PC-3 (cell line): ENCODE data around the gene MED12L. TPM values are rescaled to one million over a fixed set of nuclear protein-coding genes. Genes with fewer than 3 reads are reported as not detected.
A peak's percentile ranks its signal among the peaks of the same experiment; 100 is the strongest.

ENCODE experiments used
- ATAC-seq: fragments of 200-7000 bp; cut with Tn5 transposase; 2 replicates; pipeline ENCODE4 v1.9.1; 2020; ENCODE audit warnings: mild to moderate bottlenecking, moderate library complexity
- BruUV-seq: library from RNA; stranded (reverse); fragments of 400-500 nt; replicated peaks from 2 replicates; lab custom pipeline; 2021; lab: Mats Ljungman, UMichigan
- CTCF ChIA-PET: fragments of 300-600 bp; sonication (Branson Sonifier 250); formaldehyde crosslinking; loops from one replicate; lab custom pipeline; 2022; ENCODE audit warnings: antibody characterized with exemption; lab: Charles Lee
- POLR2A ChIA-PET: fragments of 300-600 bp; sonication (Branson Sonifier 250); formaldehyde crosslinking; loops from one replicate; lab custom pipeline; 2022; ENCODE audit warnings: antibody characterized with exemption; ENCODE audit not compliant: unreplicated experiment; lab: Charles Lee
- DNase-seq: peaks from one replicate; pipeline ENCODE4 v3.0.0-alpha.2; 2015
- H2AFZ ChIP-seq: fragments of 300-600 bp; sonication (generic); 2 replicates; pipeline ENCODE4 v1.6.0; 2016; ENCODE audit warnings: antibody characterized with exemption, low read length
- H3F3A ChIP-seq: fragments of 300-600 bp; sonication (generic); one replicate; pipeline ENCODE4 v1.6.0; 2017; ENCODE audit warnings: antibody characterized with exemption, low read length, control low read depth, mild to moderate bottlenecking; ENCODE audit not compliant: unreplicated experiment
- H3K27ac ChIP-seq: fragments of 300-600 bp; sonication (generic); 2 replicates; pipeline ENCODE4 v1.5.1; 2016; ENCODE audit warnings: mild to moderate bottlenecking, low read length
- H3K27me3 ChIP-seq: fragments of 300-600 bp; sonication (generic); 2 replicates; pipeline ENCODE4 v1.6.1; 2016; ENCODE audit warnings: low read length, mixed read lengths
- H3K36me3 ChIP-seq: fragments of 300-600 bp; sonication (generic); 2 replicates; pipeline ENCODE4 v1.6.1; 2016; ENCODE audit warnings: low read depth, mixed run types, low read length, mixed read lengths
- H3K4me1 ChIP-seq: fragments of 300-600 bp; sonication (generic); 2 replicates; pipeline ENCODE4 v1.5.1; 2016; ENCODE audit warnings: low read length; ENCODE audit not compliant: insufficient read depth
- H3K4me2 ChIP-seq: fragments of 300-600 bp; sonication (generic); 2 replicates; pipeline ENCODE4 v1.6.0; 2016; ENCODE audit warnings: low read length
- H3K4me3 ChIP-seq: fragments of 300-600 bp; sonication (generic); 2 replicates; pipeline ENCODE4 v1.5.1; 2016; ENCODE audit warnings: mild to moderate bottlenecking, low read length, mixed read lengths
- H3K79me2 ChIP-seq: fragments of 300-600 bp; sonication (generic); 2 replicates; pipeline ENCODE4 v1.6.1; 2017; ENCODE audit warnings: low read length, mixed read lengths
- H3K9ac ChIP-seq: fragments of 300-600 bp; sonication (generic); 2 replicates; pipeline ENCODE4 v1.6.0; 2016; ENCODE audit warnings: mild to moderate bottlenecking, low read length
- H3K9me2 ChIP-seq: fragments of 300-600 bp; sonication (generic); replicated peaks from 2 replicates; pipeline ENCODE4 v1.6.1; 2016; ENCODE audit warnings: mixed run types, low read length, mixed read lengths
- H3K9me3 ChIP-seq: fragments of 300-600 bp; sonication (generic); 2 replicates; pipeline ENCODE4 v1.6.1; 2016; ENCODE audit warnings: low read length, mixed read lengths
- H4K20me1 ChIP-seq: fragments of 300-600 bp; sonication (generic); 2 replicates; pipeline ENCODE4 v1.6.1; 2016; ENCODE audit warnings: low read length, mixed read lengths
- EZH2 ChIP-seq: fragments of 300-600 bp; sonication (generic); IDR thresholded peaks from one replicate; pipeline ENCODE4 v1.6.1; 2017; ENCODE audit warnings: antibody characterized with exemption, mild to moderate bottlenecking, low read length; ENCODE audit not compliant: unreplicated experiment
- EZH2phosphoT487 ChIP-seq: fragments of 300-600 bp; sonication (generic); IDR thresholded peaks from 2 replicates; pipeline ENCODE4 v1.6.1; 2018; ENCODE audit warnings: mild to moderate bottlenecking, antibody characterized with exemption, low read length, borderline replicate concordance
- intact Hi-C: fragments of 100-400 bp; cut with micrococcal nuclease; formaldehyde crosslinking; loops from 2 replicates; pipeline ENCODE4 v1.9.0; 2023
- total RNA-seq: library from RNA; depleted of rRNA; stranded (reverse); fragments of >200 nt; gene quantifications from 2 replicates; pipeline ENCODE4 v1.2.3, GENCODE V29; 2014
- TF ChIP-seq, protein P1 (sequence below): fragments of 300-600 bp; sonication (generic); conservative IDR thresholded peaks from 2 replicates; pipeline ENCODE4 v1.5.1; 2017; ENCODE audit warnings: antibody characterized with exemption, low read depth, mild to moderate bottlenecking, low read length

MED12L gene
- total RNA-seq, 1 experiment from 2014 or later = 0.55 TPM

DNA sequence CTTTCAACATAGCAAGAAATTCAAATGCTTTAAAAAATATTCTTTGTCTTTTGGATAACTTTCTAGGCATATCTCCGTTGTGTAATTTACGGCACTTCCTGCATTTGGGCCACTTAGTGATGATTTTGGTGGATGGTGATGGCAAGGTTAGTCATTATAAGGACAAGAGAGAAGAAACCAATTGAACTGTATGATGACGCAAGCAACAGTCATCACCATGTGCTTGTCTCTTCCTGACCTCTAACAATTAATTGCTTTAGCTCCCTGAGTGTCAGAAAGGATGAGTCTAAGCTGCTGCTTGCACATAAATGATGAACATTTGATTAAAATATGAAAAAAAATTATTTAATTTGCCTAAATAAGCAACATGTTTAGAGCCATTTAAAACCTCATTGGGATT, 310.3 kb downstream of the MED12L start:
- BruUV-seq = no TSS peak
- H4K20me1 ChIP-seq = no peaks in the 10 kb centered on the region
- H3K27ac ChIP-seq = no peak overlapping the region
- H3K27me3 ChIP-seq = no peaks in the 10 kb centered on the region
- no peaks in the 10 kb centered on the region for H3K9me2 ChIP-seq
- H3K9me3 ChIP-seq = no peaks in the 10 kb centered on the region
- ATAC-seq = peak; percentile 58
- peaks cover 16% of the 10 kb centered on the region for H3K4me1 ChIP-seq
- no peak overlapping the region for H2AFZ ChIP-seq
- no peaks in the 10 kb centered on the region for H3K36me3 ChIP-seq
- intact Hi-C loops = no loop called here
- peak; percentile 71 for DNase-seq
- H3K79me2 ChIP-seq = no peaks in the 10 kb centered on the region
- no peaks in the 10 kb centered on the region for H3F3A ChIP-seq
- no peak overlapping the region for H3K4me2 ChIP-seq
- no peak for TF ChIP-seq EZH2
- TF ChIP-seq EZH2phosphoT487 = no peak
- H3K9ac ChIP-seq = no peak overlapping the region
- ChIA-PET POLR2A (no interaction called here), CTCF (no interaction called here)
- H3K4me3 ChIP-seq = no peak overlapping the region

DNA sequence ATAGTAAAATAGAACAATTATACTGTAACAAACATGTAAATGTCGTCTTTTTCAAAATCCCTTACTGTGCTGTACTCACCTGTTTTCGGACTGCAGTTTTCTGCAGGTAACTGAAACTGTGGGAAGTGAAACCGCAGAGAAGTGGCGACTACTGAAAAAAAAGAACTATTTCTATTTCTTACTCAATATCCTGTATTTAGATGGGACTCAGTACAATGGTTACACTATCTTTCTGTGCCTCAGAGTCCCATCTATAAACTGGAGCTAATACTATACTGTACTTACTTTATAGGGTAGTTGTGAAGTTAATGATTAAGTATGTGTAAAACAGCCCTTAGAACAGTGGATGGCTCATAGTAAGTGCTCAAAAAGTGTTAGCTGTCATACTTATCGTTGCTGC, 313.4 kb downstream of the MED12L start:
- ATAC-seq (no peak), DNase-seq (no peak)
- Histone ChIP-seq H3K4me1 (peaks cover 15% of the 10 kb centered on the region), H3K4me2 (no peak overlapping the region), H3K4me3 (no peak overlapping the region), H3K36me3 (no peaks in the 10 kb centered on the region), H2AFZ (no peak overlapping the region), H3F3A (no peaks in the 10 kb centered on the region), H3K9me2 (no peaks in the 10 kb centered on the region), H4K20me1 (no peaks in the 10 kb centered on the region), H3K27me3 (no peaks in the 10 kb centered on the region), H3K9ac (no peak overlapping the region), H3K27ac (no peak overlapping the region), H3K9me3 (no peaks in the 10 kb centered on the region), H3K79me2 (no peaks in the 10 kb centered on the region)
- no TSS peak for BruUV-seq
- intact Hi-C loops = no loop called here
- POLR2A ChIA-PET = interaction anchor here (0.6 kb wide), 1 partner anchor 605 kb away, joined by 3 read pairs; no protein-coding TSS in a partner anchor
- TF ChIP-seq EZH2phosphoT487 (no peak), EZH2 (no peak)
- TF ChIP-seq, protein P1, sequence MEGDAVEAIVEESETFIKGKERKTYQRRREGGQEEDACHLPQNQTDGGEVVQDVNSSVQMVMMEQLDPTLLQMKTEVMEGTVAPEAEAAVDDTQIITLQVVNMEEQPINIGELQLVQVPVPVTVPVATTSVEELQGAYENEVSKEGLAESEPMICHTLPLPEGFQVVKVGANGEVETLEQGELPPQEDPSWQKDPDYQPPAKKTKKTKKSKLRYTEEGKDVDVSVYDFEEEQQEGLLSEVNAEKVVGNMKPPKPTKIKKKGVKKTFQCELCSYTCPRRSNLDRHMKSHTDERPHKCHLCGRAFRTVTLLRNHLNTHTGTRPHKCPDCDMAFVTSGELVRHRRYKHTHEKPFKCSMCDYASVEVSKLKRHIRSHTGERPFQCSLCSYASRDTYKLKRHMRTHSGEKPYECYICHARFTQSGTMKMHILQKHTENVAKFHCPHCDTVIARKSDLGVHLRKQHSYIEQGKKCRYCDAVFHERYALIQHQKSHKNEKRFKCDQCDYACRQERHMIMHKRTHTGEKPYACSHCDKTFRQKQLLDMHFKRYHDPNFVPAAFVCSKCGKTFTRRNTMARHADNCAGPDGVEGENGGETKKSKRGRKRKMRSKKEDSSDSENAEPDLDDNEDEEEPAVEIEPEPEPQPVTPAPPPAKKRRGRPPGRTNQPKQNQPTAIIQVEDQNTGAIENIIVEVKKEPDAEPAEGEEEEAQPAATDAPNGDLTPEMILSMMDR = no peak
- CTCF ChIA-PET = interaction anchor here (0.7 kb wide), 1 partner anchor 598 kb away, joined by 5 read pairs; no protein-coding TSS in a partner anchor

DNA sequence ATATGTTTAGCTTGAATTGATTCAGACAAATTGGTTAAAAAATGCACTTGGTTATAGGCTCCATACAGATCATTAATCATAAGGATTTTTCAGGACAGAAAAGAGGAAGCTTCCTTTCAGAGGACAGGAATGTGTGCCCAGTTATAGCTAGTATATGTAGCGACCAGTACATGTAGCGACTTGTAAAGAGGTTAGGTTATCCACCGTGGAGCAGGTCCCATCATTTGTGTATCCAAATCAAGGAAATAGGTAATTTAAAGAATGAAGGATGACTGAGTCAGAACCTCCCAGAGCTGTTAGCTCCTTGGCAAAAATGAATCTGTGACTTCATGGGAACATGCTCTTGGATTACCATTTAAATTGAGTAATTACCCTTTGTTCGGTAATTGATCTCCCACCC, 314.9 kb downstream of the MED12L start:
- H4K20me1 ChIP-seq = no peaks in the 10 kb centered on the region
- H3K4me1 ChIP-seq = peaks cover 23% of the 10 kb centered on the region
- ChIA-PET CTCF (interaction anchor here (0.7 kb wide), 1 partner anchor 1498 kb away, joined by 5 read pairs; no protein-coding TSS in a partner anchor), POLR2A (no interaction called here)
- no peaks in the 10 kb centered on the region for H3K27me3 ChIP-seq
- TF ChIP-seq, protein P1 = no peak
- no peak for TF ChIP-seq EZH2phosphoT487
- TF ChIP-seq EZH2 = no peak
- H3K9me2 ChIP-seq = no peaks in the 10 kb centered on the region
- DNase-seq (no peak), ATAC-seq (no peak)
- no peaks in the 10 kb centered on the region for H3F3A ChIP-seq
- H3K79me2 ChIP-seq = no peaks in the 10 kb centered on the region
- H3K9ac ChIP-seq = no peak overlapping the region
- H3K36me3 ChIP-seq = no peaks in the 10 kb centered on the region
- H3K4me2 ChIP-seq = no peak overlapping the region
- BruUV-seq = no TSS peak
- no peak overlapping the region for H3K27ac ChIP-seq
- no peak overlapping the region for H2AFZ ChIP-seq
- H3K9me3 ChIP-seq = no peaks in the 10 kb centered on the region
- intact Hi-C loops = no loop called here
- H3K4me3 ChIP-seq = no peak overlapping the region
